ENCODE data around the gene PDE4B. TPM values are rescaled to one million over a fixed set of nuclear protein-coding genes. Genes with fewer than 3 reads are reported as not detected.
"Not testable (repeated sequence)": the region's sequence is repeated elsewhere in the genome, so short reads cannot be mapped to it uniquely, and the experiment has no call there.

Gene PDE4B
- total RNA-seq, 1 donor from 2014 or later = 33.3 TPM

GRCh38 chr1:66394603-66395002, 601.9 kb downstream of the PDE4B start:
- no peak for DNase-seq

- DNase-seq = no peak
Measured at GRCh38 chr1:66395202-66396061, 602.7 kb downstream of the PDE4B start.

DNA sequence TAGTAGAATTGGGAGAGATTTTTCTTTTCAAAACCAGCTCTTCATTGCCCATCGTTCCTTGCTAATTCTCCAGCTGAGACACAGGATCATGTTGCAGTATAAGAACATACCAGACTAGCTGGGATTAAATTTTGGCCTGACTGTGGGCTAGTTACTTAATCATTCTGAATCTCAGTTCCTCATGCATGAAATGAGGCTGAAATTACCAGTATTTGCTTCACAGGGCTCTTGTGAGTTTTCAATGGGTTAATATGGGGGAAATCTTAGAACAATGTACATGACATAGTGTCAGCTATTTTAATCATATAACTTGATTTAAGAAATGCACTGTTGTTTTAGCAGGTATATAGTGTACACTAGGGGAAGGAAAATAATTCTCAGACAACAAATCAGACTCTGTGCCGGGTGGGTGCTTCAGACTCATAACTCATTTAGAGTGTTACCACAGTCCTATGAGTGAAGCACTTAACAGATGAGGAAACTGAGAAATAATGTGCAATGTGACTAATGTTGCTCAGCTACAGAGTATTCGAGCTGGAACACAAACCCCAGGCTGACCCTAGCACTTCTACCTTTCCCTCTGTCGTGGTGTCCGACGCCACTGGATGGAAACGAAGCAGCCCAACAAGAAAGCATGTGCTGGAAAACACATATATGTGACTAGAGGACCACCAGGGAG, 603.7 kb downstream of the PDE4B start:
- no peak for DNase-seq

GRCh38 chr1:66397192-66397591, 604.5 kb downstream of the PDE4B start:
- DNase-seq = no peak

- DNase-seq = no peak
Measured at GRCh38 chr1:66399888-66400529, 607.3 kb downstream of the PDE4B start.

DNA sequence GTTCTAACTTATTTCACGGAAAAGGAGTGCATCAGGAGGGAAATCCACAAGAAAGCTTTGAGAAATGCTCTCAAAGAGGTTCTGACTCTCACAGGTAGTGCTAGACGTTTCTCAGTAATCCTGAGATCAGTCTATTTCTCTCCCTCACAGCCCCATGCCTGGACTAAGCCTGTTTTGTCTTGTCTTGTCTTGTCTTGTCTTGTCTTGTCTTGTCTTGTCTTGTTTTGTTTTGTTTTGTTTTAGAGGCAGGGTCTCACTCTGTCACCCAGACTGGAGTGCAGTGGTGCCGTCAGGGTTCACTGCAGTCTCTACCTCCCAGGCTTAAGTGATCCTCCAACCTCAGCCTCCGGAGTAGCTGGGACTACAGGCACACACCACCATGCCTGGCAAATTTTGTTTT, 608.0 kb downstream of the PDE4B start:
- DNase-seq = no peak

DNA sequence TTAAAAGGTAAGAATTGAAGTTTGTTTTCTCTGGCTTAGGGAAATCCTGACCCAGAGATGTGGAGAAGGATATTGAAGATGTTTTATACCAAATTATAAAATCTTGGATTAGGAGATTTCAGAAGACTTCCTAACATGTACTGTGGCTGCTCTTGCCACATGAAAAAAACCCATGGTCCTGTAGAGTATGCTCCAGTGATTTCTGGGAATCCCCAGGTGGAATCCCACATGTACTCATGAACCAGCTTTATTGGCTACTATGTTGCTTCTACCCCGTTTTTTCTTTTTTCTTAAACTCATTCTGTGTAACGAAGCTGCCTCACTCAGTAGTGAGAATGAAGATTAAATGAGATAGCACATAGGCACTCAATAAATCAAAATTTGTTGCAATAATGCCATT, 608.5 kb downstream of the PDE4B start:
- no peak for DNase-seq

GRCh38 chr1:66402194-66402593, 609.5 kb downstream of the PDE4B start:
- peak; percentile 91 for DNase-seq

DNA sequence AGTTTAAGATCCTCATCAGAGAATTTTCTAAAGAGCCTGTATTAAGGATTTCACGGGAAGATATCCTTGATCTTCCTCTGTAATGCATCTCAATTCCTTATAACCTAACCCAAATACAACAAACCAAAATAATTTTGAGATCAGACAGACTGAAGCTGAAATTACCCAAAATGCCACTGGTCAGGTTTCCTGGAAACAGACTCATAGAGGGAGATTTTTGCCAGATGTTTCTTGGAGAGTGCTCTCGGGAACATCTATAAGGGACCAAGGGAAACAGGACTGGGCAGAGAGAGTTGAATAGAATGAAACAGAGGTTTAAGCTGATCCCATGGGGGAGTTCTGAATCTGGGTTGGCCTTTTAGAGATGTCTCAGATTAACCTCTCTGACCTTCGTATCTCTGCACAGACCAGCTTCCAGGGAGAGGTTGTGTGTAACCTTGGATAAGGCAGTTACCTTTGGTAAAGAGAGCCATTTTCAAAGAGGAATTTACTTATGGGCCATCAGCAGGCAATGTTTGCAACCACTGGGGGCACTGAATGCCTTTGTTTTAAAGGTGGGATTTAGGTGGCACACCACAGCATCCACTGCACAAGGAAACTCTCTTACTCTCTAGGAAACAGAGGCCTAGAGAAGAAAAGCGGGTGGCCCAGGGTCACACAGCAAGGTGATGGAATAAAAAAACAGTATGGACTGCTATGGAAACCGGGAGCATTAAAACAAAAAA, 610.5 kb downstream of the PDE4B start:
- no peak for DNase-seq

- no peak for DNase-seq
Measured at GRCh38 chr1:66405061-66405460, 612.4 kb downstream of the PDE4B start.

DNA sequence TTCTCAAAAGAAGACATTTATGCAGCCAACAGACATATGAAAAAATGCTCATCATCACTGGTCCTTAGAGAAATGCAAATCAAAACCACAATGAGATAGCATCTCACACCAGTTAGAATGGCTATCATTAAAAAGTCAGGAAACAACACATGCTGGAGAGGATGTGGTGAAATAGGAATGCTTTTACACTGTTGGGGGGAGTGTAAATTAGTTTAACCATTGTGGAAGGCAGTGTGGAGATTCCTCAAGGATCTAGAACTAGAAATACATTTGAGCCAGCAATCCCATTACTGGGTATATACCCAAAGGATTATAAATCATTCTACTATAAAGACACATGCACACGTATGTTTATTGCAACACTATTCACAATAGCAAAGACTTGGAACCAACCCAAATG, 618.8 kb downstream of the PDE4B start:
- DNase-seq = not testable (repeated sequence)

DNA sequence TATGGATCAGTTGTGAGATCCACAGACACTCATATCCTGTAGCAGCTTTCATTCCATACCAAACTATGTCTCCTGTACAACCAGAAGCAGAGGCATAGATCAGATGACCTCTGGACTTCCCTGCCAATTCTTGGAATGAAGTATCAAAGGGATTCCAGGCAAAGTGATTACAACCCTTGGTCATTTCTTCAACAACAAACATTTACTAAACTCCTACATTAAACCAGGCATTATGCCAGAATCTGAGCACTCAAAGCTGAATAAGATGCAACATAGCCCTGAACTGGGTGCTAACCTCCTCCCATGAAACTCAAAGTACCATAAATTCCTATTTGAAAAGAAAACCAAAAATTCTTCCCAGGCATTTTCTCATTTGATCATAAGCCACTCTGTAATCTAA, 620.0 kb downstream of the PDE4B start:
- no peak for DNase-seq

DNA sequence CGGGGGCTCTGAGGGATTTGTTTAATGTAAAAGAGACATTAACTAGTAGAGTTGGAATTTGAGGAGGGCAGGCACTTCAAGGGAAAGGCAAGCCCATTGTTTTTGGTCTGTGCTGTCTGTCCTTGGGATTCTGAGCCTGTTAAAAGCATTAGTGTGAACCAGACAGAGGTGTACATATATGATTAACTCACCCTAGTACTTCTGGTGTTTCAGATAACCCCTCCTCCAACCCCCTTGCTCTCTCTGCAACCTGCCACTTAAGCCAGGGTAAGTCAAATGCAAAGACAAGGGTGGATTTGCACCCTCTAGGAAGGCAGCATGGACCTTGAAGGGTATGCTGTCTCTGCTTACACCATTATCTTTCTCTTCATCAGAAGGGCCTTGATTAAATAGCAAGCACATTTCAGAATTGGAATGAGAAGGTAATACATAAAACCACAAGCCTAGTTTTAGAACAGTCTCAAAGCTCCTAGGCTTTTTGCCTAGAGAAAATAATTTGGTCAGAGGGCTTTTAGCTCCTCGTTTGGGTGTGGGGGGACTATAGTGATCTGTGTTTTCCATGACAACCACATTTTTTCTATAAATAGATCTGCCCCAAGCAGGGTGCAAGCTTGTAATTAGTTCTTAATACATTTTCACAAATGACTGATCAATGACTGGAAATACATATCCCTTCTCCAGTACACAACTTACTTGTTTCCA, 620.6 kb downstream of the PDE4B start:
- peak; percentile 51 for DNase-seq

- DNase-seq = peak; percentile 65
Measured at GRCh38 chr1:66413838-66414175, 621.1 kb downstream of the PDE4B start.

GRCh38 chr1:66415281-66415680, 622.6 kb downstream of the PDE4B start:
- DNase-seq = no peak

- no peak for DNase-seq
Measured at GRCh38 chr1:66415866-66416265, 623.2 kb downstream of the PDE4B start.

DNA sequence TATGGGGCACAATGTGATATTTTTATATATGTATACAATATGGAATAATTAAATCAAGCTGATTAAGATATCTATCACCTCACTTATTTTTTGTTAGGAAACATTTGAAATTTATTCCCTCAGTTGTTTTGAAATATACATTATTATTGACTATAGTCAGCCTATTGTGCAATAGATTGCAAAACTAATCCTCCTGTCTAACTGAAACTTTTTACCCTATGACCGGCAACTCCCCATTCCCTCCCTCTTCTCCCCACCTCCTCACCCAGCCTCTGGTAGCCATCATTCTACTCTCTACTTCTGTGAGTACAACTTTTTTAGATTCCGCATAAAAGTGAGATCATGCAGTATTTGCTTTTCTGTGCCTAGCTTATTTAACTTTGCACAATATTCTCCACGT, 623.6 kb downstream of the PDE4B start:
- DNase-seq = no peak

DNA sequence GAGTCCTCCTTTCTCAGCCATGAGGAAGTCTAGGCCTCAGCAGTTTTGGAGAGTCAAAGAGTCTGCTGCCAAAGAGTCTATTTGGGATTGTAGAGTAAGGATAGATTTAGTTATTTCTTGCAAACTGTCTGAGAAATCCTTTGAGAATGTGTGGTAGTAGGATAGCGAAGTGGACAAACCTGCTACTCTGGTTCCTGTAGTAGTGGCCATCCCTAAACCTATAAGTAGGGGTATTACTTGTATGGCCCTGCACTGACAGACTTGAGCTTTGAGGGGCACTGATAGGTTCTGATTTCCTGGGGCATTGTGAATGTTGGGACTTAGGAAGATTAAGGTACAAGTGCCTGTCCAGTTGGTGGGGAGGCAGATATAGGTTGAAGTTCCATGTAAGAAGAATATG, 625.3 kb downstream of the PDE4B start:
- no peak for DNase-seq

GRCh38 chr1:66420171-66420570, 627.5 kb downstream of the PDE4B start:
- DNase-seq = not testable (repeated sequence)

GRCh38 chr1:66420906-66421305, 628.2 kb downstream of the PDE4B start:
- DNase-seq = not testable (repeated sequence)

- DNase-seq = no peak
Measured at GRCh38 chr1:66422804-66423203, 630.1 kb downstream of the PDE4B start.
